ENCODE data around the gene VSIG10L2. TPM values are rescaled to one million over a fixed set of nuclear protein-coding genes. Genes with fewer than 3 reads are reported as not detected.

VSIG10L2 gene
- total RNA-seq, 1 experiment from 2014 or later = not detected

- POLR2A ChIA-PET (ENCODE audit: low non-redundant PET) = no interaction called here
- Histone ChIP-seq H3K27ac (ENCODE audit: low read depth, low read length, poor library complexity, severe bottlenecking) (no peak overlapping the region), H3K36me3 (ENCODE audit: insufficient read depth, low read length, poor library complexity, severe bottlenecking) (no peaks in the 10 kb centered on the region), H3K27me3 (replicated peaks; ENCODE audit: insufficient read depth, low read depth, low read length, poor library complexity) (no peaks in the 10 kb centered on the region), H3K4me1 (ENCODE audit: insufficient read depth, low read length, poor library complexity, severe bottlenecking) (no peaks in the 10 kb centered on the region), H3K9me3 (ENCODE audit: low read depth, low read length, poor library complexity, severe bottlenecking) (no peaks in the 10 kb centered on the region), H3K4me3 (ENCODE audit: low read depth, low read length, poor library complexity, severe bottlenecking) (no peak overlapping the region)
- CTCF ChIA-PET = no interaction called here
- no peak for TF ChIP-seq EZH2 (IDR thresholded peaks at IDR 0.05; ENCODE audit: borderline replicate concordance, low read depth, low read length, poor library complexity, severe bottlenecking)
- TF ChIP-seq CTCF (conservative IDR thresholded peaks at IDR 0.05; ENCODE audit: low read depth, low read length) = no peak
- intact Hi-C loops (cut with micrococcal nuclease; ENCODE audit: unreplicated experiment) = no loop called here
- BruUV-seq (replicated peaks) = no TSS peak
- no peak for DNase-seq (ENCODE audit: low spot score)
These were observed 10.7 kb downstream of the VSIG10L2 start for GRCh38 chr11:125956391-125957134.

- ChIA-PET CTCF (no interaction called here), POLR2A (ENCODE audit: low non-redundant PET) (no interaction called here)
- TF ChIP-seq EZH2 (IDR thresholded peaks at IDR 0.05; ENCODE audit: borderline replicate concordance, low read depth, low read length, poor library complexity, severe bottlenecking) = no peak
- no peak for TF ChIP-seq CTCF (conservative IDR thresholded peaks at IDR 0.05; ENCODE audit: low read depth, low read length)
- intact Hi-C loops (cut with micrococcal nuclease; ENCODE audit: unreplicated experiment) = no loop called here
- H3K4me1 ChIP-seq (ENCODE audit: insufficient read depth, low read length, poor library complexity, severe bottlenecking) = no peaks in the 10 kb centered on the region
- H3K27me3 ChIP-seq (replicated peaks; ENCODE audit: insufficient read depth, low read depth, low read length, poor library complexity) = no peaks in the 10 kb centered on the region
- no peaks in the 10 kb centered on the region for H3K36me3 ChIP-seq (ENCODE audit: insufficient read depth, low read length, poor library complexity, severe bottlenecking)
- no peak for DNase-seq (ENCODE audit: low spot score)
- no peak overlapping the region for H3K27ac ChIP-seq (ENCODE audit: low read depth, low read length, poor library complexity, severe bottlenecking)
- H3K9me3 ChIP-seq (ENCODE audit: low read depth, low read length, poor library complexity, severe bottlenecking) = peaks cover 3% of the 10 kb centered on the region
- no TSS peak for BruUV-seq (replicated peaks)
- no peak overlapping the region for H3K4me3 ChIP-seq (ENCODE audit: low read depth, low read length, poor library complexity, severe bottlenecking)
These were observed 11.9 kb downstream of the VSIG10L2 start for GRCh38 chr11:125957618-125958332.

- CTCF ChIA-PET = no interaction called here
- no peaks in the 10 kb centered on the region for H3K27me3 ChIP-seq (replicated peaks; ENCODE audit: insufficient read depth, low read depth, low read length, poor library complexity)
These were observed 13.1 kb downstream of the VSIG10L2 start for GRCh38 chr11:125958872-125959400.

More at GRCh38 chr11:125958872-125959400, 13.1 kb downstream of the VSIG10L2 start:
- TF ChIP-seq EZH2 (IDR thresholded peaks at IDR 0.05; ENCODE audit: borderline replicate concordance, low read depth, low read length, poor library complexity, severe bottlenecking) (no peak), CTCF (conservative IDR thresholded peaks at IDR 0.05; ENCODE audit: low read depth, low read length) (no peak)
- DNase-seq (ENCODE audit: low spot score) = no peak
- no peak overlapping the region for H3K4me3 ChIP-seq (ENCODE audit: low read depth, low read length, poor library complexity, severe bottlenecking)
- H3K36me3 ChIP-seq (ENCODE audit: insufficient read depth, low read length, poor library complexity, severe bottlenecking) = no peaks in the 10 kb centered on the region
- no peak overlapping the region for H3K27ac ChIP-seq (ENCODE audit: low read depth, low read length, poor library complexity, severe bottlenecking)
- H3K9me3 ChIP-seq (ENCODE audit: low read depth, low read length, poor library complexity, severe bottlenecking) = peaks cover 3% of the 10 kb centered on the region
- POLR2A ChIA-PET (ENCODE audit: low non-redundant PET) = no interaction called here
- no TSS peak for BruUV-seq (replicated peaks)
- H3K4me1 ChIP-seq (ENCODE audit: insufficient read depth, low read length, poor library complexity, severe bottlenecking) = no peaks in the 10 kb centered on the region
- intact Hi-C loops (cut with micrococcal nuclease; ENCODE audit: unreplicated experiment) = no loop called here
